SU-DHL-6 (cell line): ENCODE measurements around the gene SNX27.

Experiments used
- EZH2phosphoT487 ChIP-seq: fragments of 200-600 bp; sonication (generic), shearing (Covaris generic); conservative IDR thresholded peaks from 2 replicates; pipeline ENCODE4 v1.6.1; 2018; ENCODE audit warnings: mild to moderate bottlenecking, antibody characterized with exemption, low read length, moderate library complexity, mixed read lengths
- TF ChIP-seq, protein P1 (sequence below): fragments of 200-600 bp; sonication (generic); IDR thresholded peaks from one replicate; pipeline ENCODE4 v1.5.1; 2017; ENCODE audit warnings: antibody characterized with exemption, mild to moderate bottlenecking, low read length, moderate library complexity; ENCODE audit not compliant: insufficient read depth, poor library complexity, severe bottlenecking

DNA sequence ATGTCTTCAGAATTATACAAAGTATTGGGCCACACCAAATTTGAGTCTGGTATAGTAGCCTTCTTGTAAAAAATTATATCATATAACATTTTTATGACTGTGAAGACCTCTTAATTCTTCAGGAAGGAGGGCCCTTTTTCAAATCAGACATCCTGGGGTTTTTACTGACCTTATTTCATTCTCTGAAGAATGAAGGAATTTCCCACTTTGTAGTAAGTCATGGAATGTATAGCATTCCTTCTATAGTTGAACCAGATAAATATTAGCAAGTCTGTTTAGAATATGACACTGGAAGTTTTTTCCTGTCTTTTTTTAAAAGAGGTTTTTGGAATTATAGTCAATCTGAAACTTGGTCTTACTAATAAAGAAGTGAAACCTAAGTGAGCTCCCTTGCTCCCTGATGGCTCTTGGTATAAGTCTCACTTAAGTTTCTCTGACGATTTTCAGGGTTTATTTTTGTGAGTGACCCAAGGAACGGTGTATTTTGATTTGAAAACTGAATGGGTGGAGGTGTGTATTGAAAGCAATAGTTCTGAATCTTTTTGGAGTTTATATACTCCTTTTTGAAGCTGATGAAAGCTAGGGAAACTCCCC, 23.7 kb downstream of the SNX27 start:
- TF ChIP-seq, protein P1, sequence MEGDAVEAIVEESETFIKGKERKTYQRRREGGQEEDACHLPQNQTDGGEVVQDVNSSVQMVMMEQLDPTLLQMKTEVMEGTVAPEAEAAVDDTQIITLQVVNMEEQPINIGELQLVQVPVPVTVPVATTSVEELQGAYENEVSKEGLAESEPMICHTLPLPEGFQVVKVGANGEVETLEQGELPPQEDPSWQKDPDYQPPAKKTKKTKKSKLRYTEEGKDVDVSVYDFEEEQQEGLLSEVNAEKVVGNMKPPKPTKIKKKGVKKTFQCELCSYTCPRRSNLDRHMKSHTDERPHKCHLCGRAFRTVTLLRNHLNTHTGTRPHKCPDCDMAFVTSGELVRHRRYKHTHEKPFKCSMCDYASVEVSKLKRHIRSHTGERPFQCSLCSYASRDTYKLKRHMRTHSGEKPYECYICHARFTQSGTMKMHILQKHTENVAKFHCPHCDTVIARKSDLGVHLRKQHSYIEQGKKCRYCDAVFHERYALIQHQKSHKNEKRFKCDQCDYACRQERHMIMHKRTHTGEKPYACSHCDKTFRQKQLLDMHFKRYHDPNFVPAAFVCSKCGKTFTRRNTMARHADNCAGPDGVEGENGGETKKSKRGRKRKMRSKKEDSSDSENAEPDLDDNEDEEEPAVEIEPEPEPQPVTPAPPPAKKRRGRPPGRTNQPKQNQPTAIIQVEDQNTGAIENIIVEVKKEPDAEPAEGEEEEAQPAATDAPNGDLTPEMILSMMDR = no peak
- no peak for TF ChIP-seq EZH2phosphoT487
